Adrenal gland (tissue), 19 donors: ENCODE results near the gene EGR4. TPM values are rescaled to one million over a fixed set of nuclear protein-coding genes. Genes with fewer than 3 reads are reported as not detected.

ENCODE experiments used
- DNase-seq, 7 donors: peaks; one replicate each; pipeline ENCODE4 v3.0.0-alpha.2; 2019 to 2020
- H3K27ac ChIP-seq, 5 donors: fragments of 200-600 bp; sonication (generic) in 4 of 5; 1 replicate in 3 of 5; 2 replicates in 2 of 5; pipeline versions ENCODE4 v1.5.1 to v1.8.0; 2016 to 2020; ENCODE audit warnings: mild to moderate bottlenecking in 1 of 5
- H3K27me3 ChIP-seq: fragments of 200-600 bp; 2 replicates; pipeline ENCODE4 v1.8.0; 2021
- H3K36me3 ChIP-seq, 2 donors: fragments of 200-600 bp; replicated peaks in 1 of 2; 1 replicate in 1 of 2; 2 replicates in 1 of 2; pipeline versions ENCODE4 v1.5.1 to v1.8.0; 2018 to 2022
- H3K4me1 ChIP-seq, 2 donors: fragments of 200-600 bp; replicated peaks in 1 of 2; 1 replicate in 1 of 2; 2 replicates in 1 of 2; pipeline versions ENCODE4 v1.5.1 to v1.8.0; 2018 to 2021
- H3K4me3 ChIP-seq, 4 donors: fragments of 200-600 bp; sonication (generic) in 3 of 4; one replicate each; pipeline ENCODE4 v1.5.1; 2016 to 2018
- H3K9me3 ChIP-seq, 3 donors: fragments of 200-600 bp; sonication (generic) in 1 of 3; replicated peaks in 1 of 3; 1 replicate in 2 of 3; 2 replicates in 1 of 3; pipeline versions ENCODE4 v1.5.1 to v1.8.0; 2016 to 2021
- POLR2A ChIP-seq, 2 donors: fragments of 450-650 bp; IDR thresholded peaks; one replicate each; pipeline ENCODE4 v1.6.1; 2017; ENCODE audit warnings: antibody characterized with exemption in 2 of 2, mild to moderate bottlenecking in 2 of 2, moderate library complexity in 1 of 2
- WGBS, 4 donors: extraction: QIAGEN DNeasy Blood & Tissue Kit in 2 of 4; methylation state at CpG; one replicate each; pipeline versions ENCODE4 v1.1.5 to v1.1.7; 2013 to 2017; 5-methylcytosine and 5-hydroxymethylcytosine counted together
- intact Hi-C, 2 donors: fragments of 100-400 bp; cut with DNase I; formaldehyde crosslinking; loops; one replicate each; pipeline versions ENCODE4 v1.14.1 to v1.15.0; 2022 to 2023
- long read RNA-seq, 10 donors: library from polyadenylated mRNA in 3 of 10; unstranded in 2 of 10; stranded (forward) in 1 of 10; transcript quantifications; one replicate each; pipeline ENCODE4 v2.0.0 and lab custom pipeline, GENCODE V29; 2021 to 2026
- polyA plus RNA-seq, 3 donors: library from polyadenylated mRNA; stranded (reverse); fragments of 200-250 nt in 2 of 3; fragments of 350-450 nt in 1 of 3; fragmentation: Illumina TruSeq in 1 of 3; extraction: RNeasy Lipid Tissue Mini Kit (QIAGEN cat#74804) in 1 of 3; gene quantifications; one replicate each; pipeline ENCODE4 v1.2.3, GENCODE V29; 2013 to 2014
- total RNA-seq, 9 donors: library from RNA; depleted of rRNA in 4 of 9; stranded (reverse); fragments of >200 nt in 4 of 9; fragments of 120-200 nt in 1 of 9; fragmentation: NEBNext Ultra II Directional in 1 of 9; extraction: Animal tissue kit (Norgen Biotek cat#: 25700) in 1 of 9; gene quantifications; one replicate each; pipeline versions ENCODE4 v1.1.0 to v1.2.4, GENCODE V29; 2013 to 2023
- TF ChIP-seq, protein P1 (sequence below), 6 experiments: fragments of 450-650 bp in 4 of 6; fragments of 200-600 bp in 2 of 6; sonication (generic) in 1 of 6; IDR thresholded peaks; 1 replicate in 5 of 6; 2 replicates in 1 of 6; pipeline versions ENCODE4 v1.5.1 to v1.8.0; 2016 to 2021; ENCODE audit warnings: antibody characterized with exemption in 6 of 6, mild to moderate bottlenecking in 2 of 6, moderate library complexity in 1 of 6
- donor health status: healthy with polysubstance abuse.
- donor health status: Bipolar disorder and iron deficiency.
- donor health status: DM: yes; HTN: yes; CAD: no.
- donor health status: DM: no; HTN: no; CAD: no.
- donor health status: DM: no; HTN: no; CAD: no.
- donor health status: DM: yes; HTN: yes; CAD: no.

The EGR4 gene
- under 1 TPM in 1 of 9 donors, not detected in 8; 0.30 TPM for total RNA-seq
- polyA plus RNA-seq, result under 1 TPM in 2 of 3 donors, not detected in 1; 0.20 to 0.32 TPM
- long read RNA-seq, donor 1, result 0 reads
- long read RNA-seq, donor 2, result 0 reads
- long read RNA-seq, donor 3, result 0 reads
- long read RNA-seq, donor 4, result 0 reads
- long read RNA-seq, donor 5, result 0 reads
- long read RNA-seq, donor 6, result 0 reads
- long read RNA-seq, donor 7, result 0 reads
- long read RNA-seq, donor 8, result 0 reads
- long read RNA-seq, donor 9, result 0 reads
- long read RNA-seq, donor 10, result 0 reads

DNA sequence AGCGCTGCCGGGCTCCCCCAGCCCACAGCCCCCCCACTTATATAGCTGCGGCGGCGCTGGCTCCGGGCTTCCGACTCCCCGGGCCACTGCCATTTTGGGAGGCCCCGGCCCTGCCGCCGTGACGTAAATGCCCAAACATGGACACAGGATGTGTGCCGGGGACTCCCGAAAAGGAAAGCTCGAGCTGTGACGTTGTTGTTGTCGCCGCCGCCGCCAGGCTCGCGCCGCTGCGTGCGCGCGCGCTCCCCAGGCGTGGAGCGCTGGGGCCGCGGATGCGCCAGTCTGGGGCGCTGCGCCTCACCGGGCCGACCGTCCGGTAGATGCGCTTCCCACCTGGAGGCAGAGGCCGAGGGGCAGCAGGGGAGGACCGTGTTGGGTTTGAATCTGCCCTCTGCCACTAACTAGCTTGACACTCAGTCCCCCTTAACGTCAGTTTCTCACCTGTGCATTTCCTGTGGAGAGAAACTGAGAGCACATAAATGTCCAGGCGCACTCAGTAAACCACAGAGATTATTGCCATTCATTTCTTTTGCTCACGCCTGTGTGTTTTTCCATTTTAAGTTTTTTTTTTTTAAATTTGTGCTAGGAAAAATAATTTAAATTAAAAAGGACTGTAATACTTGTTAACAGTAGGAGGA is at the start of gene EGR4:
Gene EGR4, minus strand, starts transcription at position 15 of the 638 bp plus-strand sequence. CDS start 231 bp downstream, outside the sequence.
- 1 to 20% (median 11%) methylated on average over 3 to 45 of the region's 45 CpGs for WGBS, 4 donors
- intact Hi-C loops, result no loop called here
- Histone ChIP-seq H3K27ac (no peak within 1 kb of the TSS), H3K36me3 (no peaks in the 10 kb centered on the region), H3K9me3 (no peaks in the 10 kb centered on the region), H3K4me1 (peaks cover 8 to 28% of the 10 kb centered on the region in 2 donors), H3K27me3 (peaks cover 49% of the 10 kb centered on the region), H3K4me3 (peak within 1 kb of the TSS in 2 of 4 donors; percentile 19 to 57)
- DNase-seq, result peak; percentile 40 to 87 (median 59)
- no peak for TF ChIP-seq POLR2A (IDR thresholded peaks at IDR 0.05)
- TF ChIP-seq, protein P1, sequence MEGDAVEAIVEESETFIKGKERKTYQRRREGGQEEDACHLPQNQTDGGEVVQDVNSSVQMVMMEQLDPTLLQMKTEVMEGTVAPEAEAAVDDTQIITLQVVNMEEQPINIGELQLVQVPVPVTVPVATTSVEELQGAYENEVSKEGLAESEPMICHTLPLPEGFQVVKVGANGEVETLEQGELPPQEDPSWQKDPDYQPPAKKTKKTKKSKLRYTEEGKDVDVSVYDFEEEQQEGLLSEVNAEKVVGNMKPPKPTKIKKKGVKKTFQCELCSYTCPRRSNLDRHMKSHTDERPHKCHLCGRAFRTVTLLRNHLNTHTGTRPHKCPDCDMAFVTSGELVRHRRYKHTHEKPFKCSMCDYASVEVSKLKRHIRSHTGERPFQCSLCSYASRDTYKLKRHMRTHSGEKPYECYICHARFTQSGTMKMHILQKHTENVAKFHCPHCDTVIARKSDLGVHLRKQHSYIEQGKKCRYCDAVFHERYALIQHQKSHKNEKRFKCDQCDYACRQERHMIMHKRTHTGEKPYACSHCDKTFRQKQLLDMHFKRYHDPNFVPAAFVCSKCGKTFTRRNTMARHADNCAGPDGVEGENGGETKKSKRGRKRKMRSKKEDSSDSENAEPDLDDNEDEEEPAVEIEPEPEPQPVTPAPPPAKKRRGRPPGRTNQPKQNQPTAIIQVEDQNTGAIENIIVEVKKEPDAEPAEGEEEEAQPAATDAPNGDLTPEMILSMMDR (IDR thresholded peaks at IDR 0.05), result no peak

DNA sequence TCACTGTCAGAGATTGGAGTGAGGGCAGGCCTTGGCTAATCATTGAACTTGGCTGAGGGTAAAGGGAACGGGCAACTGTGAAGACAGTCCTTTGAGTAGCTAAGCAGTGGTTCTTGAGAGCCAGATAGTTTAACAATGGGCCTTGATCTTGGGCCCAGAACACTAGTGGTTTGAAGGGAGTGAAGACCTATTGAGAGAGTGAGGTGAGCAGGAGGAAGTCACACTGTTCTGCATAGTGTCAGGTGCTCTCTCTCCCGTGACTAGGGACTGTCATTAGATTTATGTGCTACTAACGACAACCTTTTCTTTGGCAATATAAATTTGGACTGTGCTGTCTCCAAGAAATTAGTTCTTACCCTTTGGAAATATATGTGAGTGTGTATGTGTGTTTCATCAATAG is 47.7 kb upstream of the EGR4 start:
- no peaks in the 10 kb centered on the region for H3K36me3 ChIP-seq
- TF ChIP-seq, protein P1 (IDR thresholded peaks at IDR 0.05), result no peak
- no peak for TF ChIP-seq POLR2A (IDR thresholded peaks at IDR 0.05)
- H3K4me3 ChIP-seq, result no peak overlapping the region
- no peaks in the 10 kb centered on the region for H3K4me1 ChIP-seq
- intact Hi-C loops, result no loop called here
- no peaks in the 10 kb centered on the region for H3K9me3 ChIP-seq
- DNase-seq, result no peak
- H3K27me3 ChIP-seq, result no peaks in the 10 kb centered on the region
- no peak overlapping the region for H3K27ac ChIP-seq
- WGBS, 4 donors, result 61 to 90% (median 69%) methylated on average over 3 of the region's 3 CpGs

DNA sequence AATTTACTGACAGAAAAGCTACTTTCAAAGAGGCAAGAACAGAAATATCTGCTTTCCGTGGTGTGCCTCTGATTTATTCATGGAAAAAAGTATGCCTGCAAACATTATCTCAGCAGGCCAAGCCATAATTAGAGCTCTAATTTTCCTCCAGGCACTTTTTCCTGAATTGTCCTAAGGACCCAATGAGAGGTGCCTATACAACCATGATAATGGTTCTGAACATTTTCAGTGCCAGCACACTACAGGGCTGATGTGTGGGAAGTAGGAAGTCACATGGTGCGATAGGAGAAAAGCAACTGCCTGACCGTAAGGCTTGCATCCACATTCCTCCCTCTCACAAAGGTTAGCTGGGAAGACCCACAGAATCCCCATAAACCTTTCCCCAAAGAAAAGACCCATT is 45.9 kb upstream of the EGR4 start:
- Histone ChIP-seq H3K27me3 (no peaks in the 10 kb centered on the region), H3K27ac (no peak overlapping the region), H3K4me3 (no peak overlapping the region), H3K9me3 (no peaks in the 10 kb centered on the region), H3K36me3 (no peaks in the 10 kb centered on the region), H3K4me1 (no peaks in the 10 kb centered on the region)
- no peak for DNase-seq
- intact Hi-C loops, result no loop called here
- TF ChIP-seq POLR2A (IDR thresholded peaks at IDR 0.05), result no peak
- TF ChIP-seq, protein P1 (IDR thresholded peaks at IDR 0.05), result no peak
- 67 to 75% (median 72%) methylated on average over 3 of the region's 3 CpGs for WGBS, 4 donors

DNA sequence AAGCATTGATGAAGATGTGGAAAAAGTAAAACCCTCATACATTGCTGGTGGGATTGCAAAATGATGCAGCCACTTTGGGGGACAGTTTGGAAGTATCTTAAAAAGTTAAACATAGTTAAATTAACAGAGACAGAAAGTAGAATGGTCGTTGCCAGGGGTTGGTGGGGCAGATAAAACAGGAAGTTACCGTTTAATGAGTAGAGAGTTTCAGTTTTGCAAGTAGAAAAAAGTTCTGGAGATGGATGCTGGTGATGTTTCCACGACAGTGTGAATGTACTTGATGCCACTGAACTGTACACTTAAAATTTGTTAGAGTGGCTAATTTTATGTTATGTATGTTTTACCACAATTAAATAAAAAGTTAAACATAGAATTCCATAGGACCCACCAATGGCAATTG is 44.5 kb upstream of the EGR4 start:
- no peak for DNase-seq
- H3K4me1 ChIP-seq, result no peaks in the 10 kb centered on the region
- intact Hi-C loops, result no loop called here
- H3K36me3 ChIP-seq, result no peaks in the 10 kb centered on the region
- H3K27me3 ChIP-seq, result no peaks in the 10 kb centered on the region
- TF ChIP-seq POLR2A (IDR thresholded peaks at IDR 0.05), result no peak
- WGBS, 4 donors, result 30 to 35% (median 34%) methylated on average over 3 of the region's 3 CpGs
- H3K4me3 ChIP-seq, result no peak overlapping the region
- no peaks in the 10 kb centered on the region for H3K9me3 ChIP-seq
- H3K27ac ChIP-seq, result no peak overlapping the region
